GM12878 (cell line): ENCODE results near the gene CTDSP1.

Experiments used
- KDM1A ChIP-seq: fragments of 200-600 bp; sonication (generic); IDR thresholded peaks from 2 replicates; pipeline ENCODE4 v1.6.1; 2016; ENCODE audit warnings: borderline replicate concordance
- MYC ChIP-seq: IDR thresholded peaks from 2 replicates; pipeline ENCODE4 v1.6.1; 2011; ENCODE audit warnings: mild to moderate bottlenecking, low read length, moderate library complexity, inconsistent platforms; ENCODE audit not compliant: insufficient read depth, insufficient replicate concordance, insufficient read length, severe bottlenecking
- SP1 ChIP-seq: IDR thresholded peaks from one replicate; pipeline ENCODE4 v1.6.1; 2011; ENCODE audit warnings: low read depth, low read length
- SUZ12 ChIP-seq: fragments of 200-600 bp; sonication (generic); IDR thresholded peaks from one replicate; pipeline ENCODE4 v1.6.1; 2018; ENCODE audit warnings: antibody characterized with exemption, mild to moderate bottlenecking; ENCODE audit not compliant: unreplicated experiment
- TF ChIP-seq, protein P1 (sequence below), 3 experiments: IDR thresholded peaks in 2 of 3; conservative IDR thresholded peaks in 1 of 3; 2 replicates each; pipeline ENCODE4 v1.5.1; 2011; ENCODE audit warnings: low read depth in 3 of 3, low read length in 3 of 3, mild to moderate bottlenecking in 3 of 3, control low read depth in 2 of 3, moderate library complexity in 2 of 3, inconsistent platforms in 1 of 3, mixed read lengths in 1 of 3; ENCODE audit not compliant: control insufficient read depth in 2 of 3, insufficient read depth in 1 of 3; ENCODE audit errors: extremely low read depth in 1 of 3
- TF ChIP-seq, protein P2 (sequence below): IDR thresholded peaks from 2 replicates; pipeline ENCODE4 v1.6.1; 2012; ENCODE audit warnings: mild to moderate bottlenecking, low read depth, low read length
- TF ChIP-seq, protein P3 (sequence below): IDR thresholded peaks from 2 replicates; pipeline ENCODE4 v1.6.1; 2012; ENCODE audit warnings: low read length, inconsistent platforms

DNA sequence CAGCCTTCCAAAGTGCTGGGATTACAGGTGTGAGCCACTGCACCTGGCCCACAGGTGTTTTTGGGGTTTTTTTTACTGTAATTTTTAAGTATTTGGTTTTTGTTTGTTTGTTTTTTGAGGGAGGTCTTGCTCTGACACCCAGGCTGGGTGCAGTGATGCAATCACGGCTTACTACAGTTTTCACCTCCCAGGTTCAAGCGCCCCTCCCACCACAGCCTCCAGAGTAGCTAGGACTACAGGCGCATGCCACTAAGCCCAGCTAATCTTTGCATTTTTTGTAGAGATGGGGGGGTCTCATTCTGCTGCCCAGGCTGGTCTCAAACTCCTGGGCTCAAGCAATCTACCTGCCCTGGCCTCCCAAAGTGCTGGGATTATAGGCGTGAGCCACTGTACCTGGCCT, 24.9 kb upstream of the CTDSP1 start:
- TF ChIP-seq SUZ12 (no peak), SP1 (no peak), KDM1A (no peak), MYC (no peak)
- TF ChIP-seq, protein P1, sequence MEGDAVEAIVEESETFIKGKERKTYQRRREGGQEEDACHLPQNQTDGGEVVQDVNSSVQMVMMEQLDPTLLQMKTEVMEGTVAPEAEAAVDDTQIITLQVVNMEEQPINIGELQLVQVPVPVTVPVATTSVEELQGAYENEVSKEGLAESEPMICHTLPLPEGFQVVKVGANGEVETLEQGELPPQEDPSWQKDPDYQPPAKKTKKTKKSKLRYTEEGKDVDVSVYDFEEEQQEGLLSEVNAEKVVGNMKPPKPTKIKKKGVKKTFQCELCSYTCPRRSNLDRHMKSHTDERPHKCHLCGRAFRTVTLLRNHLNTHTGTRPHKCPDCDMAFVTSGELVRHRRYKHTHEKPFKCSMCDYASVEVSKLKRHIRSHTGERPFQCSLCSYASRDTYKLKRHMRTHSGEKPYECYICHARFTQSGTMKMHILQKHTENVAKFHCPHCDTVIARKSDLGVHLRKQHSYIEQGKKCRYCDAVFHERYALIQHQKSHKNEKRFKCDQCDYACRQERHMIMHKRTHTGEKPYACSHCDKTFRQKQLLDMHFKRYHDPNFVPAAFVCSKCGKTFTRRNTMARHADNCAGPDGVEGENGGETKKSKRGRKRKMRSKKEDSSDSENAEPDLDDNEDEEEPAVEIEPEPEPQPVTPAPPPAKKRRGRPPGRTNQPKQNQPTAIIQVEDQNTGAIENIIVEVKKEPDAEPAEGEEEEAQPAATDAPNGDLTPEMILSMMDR (IDR thresholded peaks at IDR 0.05 in 2 of 3, conservative IDR thresholded peaks at IDR 0.05 in 1 of 3; ENCODE audit: control insufficient read depth in 2 of 3, extremely low read depth in 1 of 3, insufficient read depth in 1 of 3, low read depth in 3 of 3, low read length in 3 of 3) = no peak
- TF ChIP-seq, protein P2, sequence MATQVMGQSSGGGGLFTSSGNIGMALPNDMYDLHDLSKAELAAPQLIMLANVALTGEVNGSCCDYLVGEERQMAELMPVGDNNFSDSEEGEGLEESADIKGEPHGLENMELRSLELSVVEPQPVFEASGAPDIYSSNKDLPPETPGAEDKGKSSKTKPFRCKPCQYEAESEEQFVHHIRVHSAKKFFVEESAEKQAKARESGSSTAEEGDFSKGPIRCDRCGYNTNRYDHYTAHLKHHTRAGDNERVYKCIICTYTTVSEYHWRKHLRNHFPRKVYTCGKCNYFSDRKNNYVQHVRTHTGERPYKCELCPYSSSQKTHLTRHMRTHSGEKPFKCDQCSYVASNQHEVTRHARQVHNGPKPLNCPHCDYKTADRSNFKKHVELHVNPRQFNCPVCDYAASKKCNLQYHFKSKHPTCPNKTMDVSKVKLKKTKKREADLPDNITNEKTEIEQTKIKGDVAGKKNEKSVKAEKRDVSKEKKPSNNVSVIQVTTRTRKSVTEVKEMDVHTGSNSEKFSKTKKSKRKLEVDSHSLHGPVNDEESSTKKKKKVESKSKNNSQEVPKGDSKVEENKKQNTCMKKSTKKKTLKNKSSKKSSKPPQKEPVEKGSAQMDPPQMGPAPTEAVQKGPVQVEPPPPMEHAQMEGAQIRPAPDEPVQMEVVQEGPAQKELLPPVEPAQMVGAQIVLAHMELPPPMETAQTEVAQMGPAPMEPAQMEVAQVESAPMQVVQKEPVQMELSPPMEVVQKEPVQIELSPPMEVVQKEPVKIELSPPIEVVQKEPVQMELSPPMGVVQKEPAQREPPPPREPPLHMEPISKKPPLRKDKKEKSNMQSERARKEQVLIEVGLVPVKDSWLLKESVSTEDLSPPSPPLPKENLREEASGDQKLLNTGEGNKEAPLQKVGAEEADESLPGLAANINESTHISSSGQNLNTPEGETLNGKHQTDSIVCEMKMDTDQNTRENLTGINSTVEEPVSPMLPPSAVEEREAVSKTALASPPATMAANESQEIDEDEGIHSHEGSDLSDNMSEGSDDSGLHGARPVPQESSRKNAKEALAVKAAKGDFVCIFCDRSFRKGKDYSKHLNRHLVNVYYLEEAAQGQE = no peak
- TF ChIP-seq, protein P3, sequence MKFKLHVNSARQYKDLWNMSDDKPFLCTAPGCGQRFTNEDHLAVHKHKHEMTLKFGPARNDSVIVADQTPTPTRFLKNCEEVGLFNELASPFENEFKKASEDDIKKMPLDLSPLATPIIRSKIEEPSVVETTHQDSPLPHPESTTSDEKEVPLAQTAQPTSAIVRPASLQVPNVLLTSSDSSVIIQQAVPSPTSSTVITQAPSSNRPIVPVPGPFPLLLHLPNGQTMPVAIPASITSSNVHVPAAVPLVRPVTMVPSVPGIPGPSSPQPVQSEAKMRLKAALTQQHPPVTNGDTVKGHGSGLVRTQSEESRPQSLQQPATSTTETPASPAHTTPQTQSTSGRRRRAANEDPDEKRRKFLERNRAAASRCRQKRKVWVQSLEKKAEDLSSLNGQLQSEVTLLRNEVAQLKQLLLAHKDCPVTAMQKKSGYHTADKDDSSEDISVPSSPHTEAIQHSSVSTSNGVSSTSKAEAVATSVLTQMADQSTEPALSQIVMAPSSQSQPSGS = no peak
